Uterus (tissue), 2 donors: ENCODE measurements around the gene GLT6D1.

ENCODE experiments used
- POLR2A ChIP-seq, 2 donors: fragments of 450-650 bp; IDR thresholded peaks; one replicate each; pipeline ENCODE4 v1.6.1; 2016; ENCODE audit warnings: antibody characterized with exemption in 2 of 2, mild to moderate bottlenecking in 1 of 2, moderate library complexity in 1 of 2
- TF ChIP-seq, protein P1 (sequence below), 4 experiments: fragments of 200-600 bp in 2 of 4; fragments of 450-650 bp in 2 of 4; sonication (generic) in 2 of 4; IDR thresholded peaks; one replicate each; pipeline ENCODE4 v1.5.1; 2016 to 2019; ENCODE audit warnings: antibody characterized with exemption in 4 of 4, mild to moderate bottlenecking in 2 of 4, moderate library complexity in 1 of 4

DNA sequence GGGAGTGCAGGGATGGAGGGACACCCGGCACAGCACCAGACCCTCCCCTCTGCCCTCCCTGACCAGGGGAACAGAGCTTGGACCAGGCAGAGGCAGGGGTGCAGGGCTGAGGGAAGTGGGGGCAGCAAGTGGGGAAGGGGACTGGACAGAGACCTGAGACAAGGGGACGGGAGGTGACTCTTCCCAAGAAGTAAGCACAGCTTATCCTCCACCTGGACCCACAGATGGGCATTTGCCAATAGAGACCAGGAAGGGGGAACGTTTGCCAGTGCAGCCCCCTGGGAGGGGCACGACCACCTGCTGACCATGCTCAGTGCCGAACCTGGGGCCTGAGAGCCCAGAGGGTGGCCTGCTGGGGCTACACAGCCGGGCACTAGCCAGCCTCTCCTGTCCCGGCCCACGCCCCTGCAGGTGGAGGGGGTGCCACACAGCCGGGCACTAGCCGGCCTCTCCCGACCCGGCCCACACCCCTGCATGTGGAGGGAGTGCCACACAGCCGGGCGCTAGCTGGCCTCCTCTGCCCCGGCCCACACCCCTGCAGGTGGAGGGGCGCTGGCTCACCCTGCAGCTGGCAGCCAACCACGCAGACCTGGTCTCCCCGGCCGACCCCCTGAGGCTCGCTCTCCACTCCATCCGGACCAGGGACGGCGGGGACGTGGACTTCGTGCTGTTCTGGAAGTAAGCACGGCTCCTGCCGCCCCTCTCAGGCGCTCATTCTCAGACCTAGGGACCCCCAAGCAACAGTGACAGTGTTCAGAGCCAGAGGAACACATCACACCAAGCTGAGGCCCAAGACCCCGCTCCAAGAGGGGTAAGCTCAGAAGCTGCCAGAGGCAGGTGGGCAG, 24.3 kb downstream of the GLT6D1 start:
- TF ChIP-seq, protein P1, sequence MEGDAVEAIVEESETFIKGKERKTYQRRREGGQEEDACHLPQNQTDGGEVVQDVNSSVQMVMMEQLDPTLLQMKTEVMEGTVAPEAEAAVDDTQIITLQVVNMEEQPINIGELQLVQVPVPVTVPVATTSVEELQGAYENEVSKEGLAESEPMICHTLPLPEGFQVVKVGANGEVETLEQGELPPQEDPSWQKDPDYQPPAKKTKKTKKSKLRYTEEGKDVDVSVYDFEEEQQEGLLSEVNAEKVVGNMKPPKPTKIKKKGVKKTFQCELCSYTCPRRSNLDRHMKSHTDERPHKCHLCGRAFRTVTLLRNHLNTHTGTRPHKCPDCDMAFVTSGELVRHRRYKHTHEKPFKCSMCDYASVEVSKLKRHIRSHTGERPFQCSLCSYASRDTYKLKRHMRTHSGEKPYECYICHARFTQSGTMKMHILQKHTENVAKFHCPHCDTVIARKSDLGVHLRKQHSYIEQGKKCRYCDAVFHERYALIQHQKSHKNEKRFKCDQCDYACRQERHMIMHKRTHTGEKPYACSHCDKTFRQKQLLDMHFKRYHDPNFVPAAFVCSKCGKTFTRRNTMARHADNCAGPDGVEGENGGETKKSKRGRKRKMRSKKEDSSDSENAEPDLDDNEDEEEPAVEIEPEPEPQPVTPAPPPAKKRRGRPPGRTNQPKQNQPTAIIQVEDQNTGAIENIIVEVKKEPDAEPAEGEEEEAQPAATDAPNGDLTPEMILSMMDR (IDR thresholded peaks at IDR 0.05): no peak
- no peak for TF ChIP-seq POLR2A (IDR thresholded peaks at IDR 0.05)
